GM18526 (cell line): Measurements from ENCODE around the gene TSPAN6.

Experiments
- POLR2A ChIP-seq: IDR thresholded peaks from 3 replicates; pipeline ENCODE4 v1.6.1; 2011; ENCODE audit not compliant: insufficient read length; ENCODE audit errors: extremely low read depth

Gene TSPAN6

GRCh38 chrX:100636321-100636991, at the start of gene TSPAN6:
TSPAN6 (minus strand) TSS chrX:100636806; CDS start chrX:100636694, 112 bp downstream.
- TF ChIP-seq POLR2A, result no peak

DNA sequence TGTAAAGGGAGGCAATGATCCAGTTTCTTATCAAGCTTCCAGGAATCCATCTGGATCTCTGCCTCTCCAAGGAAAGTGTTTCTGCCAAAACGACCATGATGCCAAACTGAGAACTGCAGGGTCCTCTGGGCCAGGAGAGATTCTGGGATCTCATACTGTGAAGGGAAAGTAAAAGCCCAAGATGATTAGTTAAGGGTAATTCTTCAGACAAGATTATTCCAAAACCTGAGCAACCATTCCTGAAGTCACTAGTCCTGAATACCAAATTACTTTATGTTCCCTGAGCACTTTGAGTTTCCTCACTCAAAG, 49.3 kb upstream of the TSPAN6 start:
- no peak for TF ChIP-seq POLR2A

- TF ChIP-seq POLR2A, result no peak
These were observed 48.8 kb upstream of the TSPAN6 start for GRCh38 chrX:100685284-100685996.

- no peak for TF ChIP-seq POLR2A
These were observed 46.3 kb upstream of the TSPAN6 start for GRCh38 chrX:100682939-100683338.

DNA sequence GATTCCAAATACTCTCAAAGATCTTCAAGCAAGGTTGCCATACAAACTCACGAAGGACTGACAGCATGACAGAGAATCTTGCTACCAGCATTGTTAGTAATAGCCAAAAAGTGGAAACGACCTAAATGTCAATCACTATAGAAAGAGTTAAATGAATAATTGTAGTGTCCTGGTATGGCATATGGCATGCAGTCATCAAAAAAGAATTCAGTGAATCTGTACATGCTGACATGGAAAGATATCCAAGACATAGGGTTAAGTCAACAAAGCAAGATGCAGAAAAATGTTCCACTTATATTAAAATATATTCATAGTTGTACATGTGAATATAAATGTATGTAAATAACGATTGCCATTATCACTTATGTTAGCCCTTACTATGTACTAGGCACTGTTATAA, 45.0 kb upstream of the TSPAN6 start:
- TF ChIP-seq POLR2A, result no peak

DNA sequence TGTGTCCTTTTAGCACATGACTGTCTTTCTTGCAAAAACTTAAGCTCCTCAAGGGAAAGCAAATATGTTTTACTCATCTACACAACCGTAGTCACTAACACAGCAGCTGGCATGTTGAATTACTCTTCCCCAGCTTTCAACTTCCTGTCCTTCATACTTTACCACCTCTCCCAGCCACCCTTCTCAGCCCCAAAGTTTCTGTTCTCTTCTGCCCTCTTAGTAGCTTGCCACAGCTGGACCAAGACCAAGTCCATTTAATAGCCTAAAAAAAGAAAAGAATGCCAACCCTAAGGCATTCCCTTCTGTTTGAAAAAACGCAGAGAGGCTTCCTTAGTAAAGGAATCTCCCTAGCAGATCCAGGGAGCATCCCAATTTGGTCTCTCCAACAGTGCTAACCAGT, 44.1 kb upstream of the TSPAN6 start:
- no peak for TF ChIP-seq POLR2A

DNA sequence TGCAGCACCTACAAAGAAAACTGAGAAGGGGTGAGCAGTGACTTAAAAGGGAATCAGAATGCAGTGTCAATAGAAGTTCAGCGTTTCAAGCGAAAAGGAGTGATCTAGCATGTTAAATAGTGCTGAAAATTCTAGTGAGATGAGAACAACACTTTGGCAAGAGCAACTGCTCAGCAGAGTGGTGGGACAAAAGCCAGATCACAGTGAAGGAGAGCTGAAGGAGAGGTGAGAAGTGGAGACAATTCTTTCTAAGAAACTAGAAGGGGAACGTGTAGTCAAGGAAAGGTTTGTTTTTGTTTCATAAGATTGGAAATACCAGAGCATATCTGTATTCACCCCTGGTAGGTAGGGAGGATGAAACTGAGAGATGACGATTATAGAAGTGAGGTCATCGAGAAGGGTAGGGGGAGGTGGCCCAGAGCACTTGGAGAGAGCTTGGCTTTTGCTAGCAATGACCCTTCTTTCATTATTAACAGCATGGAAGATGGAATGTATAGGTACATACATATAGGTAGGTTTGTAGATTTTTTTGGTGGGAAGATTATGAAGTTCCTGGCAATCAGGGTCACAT, 41.1 kb upstream of the TSPAN6 start:
- TF ChIP-seq POLR2A, result no peak

DNA sequence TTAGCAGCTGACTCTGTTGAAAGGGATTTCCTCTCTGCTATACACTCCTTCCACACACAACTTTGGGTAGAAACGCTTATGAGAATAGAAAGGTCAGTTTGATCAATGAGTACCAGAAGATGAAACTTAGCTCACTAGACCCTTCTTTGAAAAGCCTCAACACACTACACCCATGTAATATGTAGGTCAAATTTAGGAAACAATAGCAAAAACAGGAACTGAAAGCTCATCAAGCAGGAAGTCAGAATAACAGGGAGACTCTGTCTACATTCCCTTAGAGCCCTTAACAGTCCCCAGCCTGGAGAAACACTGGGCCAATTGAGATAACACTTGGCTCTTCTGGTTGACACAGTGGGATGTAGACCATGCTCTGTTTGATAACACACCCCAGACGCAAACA, 38.1 kb upstream of the TSPAN6 start:
- TF ChIP-seq POLR2A, result no peak

GRCh38 chrX:100673397-100673953, 36.9 kb upstream of the TSPAN6 start:
- TF ChIP-seq POLR2A, result no peak

GRCh38 chrX:100672966-100673365, 36.4 kb upstream of the TSPAN6 start:
- no peak for TF ChIP-seq POLR2A

DNA sequence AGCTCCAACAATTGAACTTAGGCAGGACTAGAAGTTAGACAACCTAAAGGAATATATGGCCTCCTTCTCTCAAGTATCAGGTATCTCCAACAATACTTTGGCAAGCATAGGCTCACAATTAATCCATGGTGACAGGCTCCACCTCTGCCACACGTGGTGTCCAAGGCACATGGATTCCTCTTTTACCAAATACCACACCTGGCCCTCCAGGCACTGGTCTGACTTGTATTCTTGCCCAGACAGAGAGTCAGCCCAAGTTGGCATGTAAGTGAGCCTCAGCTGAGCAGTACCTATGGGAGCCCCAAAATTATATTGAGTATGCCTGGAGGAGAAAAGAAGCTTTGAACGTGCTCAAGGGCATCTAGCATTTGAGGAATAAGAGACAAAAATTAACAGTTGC, 27.0 kb upstream of the TSPAN6 start:
- no peak for TF ChIP-seq POLR2A

- no peak for TF ChIP-seq POLR2A
These were observed 26.2 kb upstream of the TSPAN6 start for GRCh38 chrX:100662796-100663195.

GRCh38 chrX:100662170-100662569, 25.6 kb upstream of the TSPAN6 start:
- TF ChIP-seq POLR2A, result no peak

DNA sequence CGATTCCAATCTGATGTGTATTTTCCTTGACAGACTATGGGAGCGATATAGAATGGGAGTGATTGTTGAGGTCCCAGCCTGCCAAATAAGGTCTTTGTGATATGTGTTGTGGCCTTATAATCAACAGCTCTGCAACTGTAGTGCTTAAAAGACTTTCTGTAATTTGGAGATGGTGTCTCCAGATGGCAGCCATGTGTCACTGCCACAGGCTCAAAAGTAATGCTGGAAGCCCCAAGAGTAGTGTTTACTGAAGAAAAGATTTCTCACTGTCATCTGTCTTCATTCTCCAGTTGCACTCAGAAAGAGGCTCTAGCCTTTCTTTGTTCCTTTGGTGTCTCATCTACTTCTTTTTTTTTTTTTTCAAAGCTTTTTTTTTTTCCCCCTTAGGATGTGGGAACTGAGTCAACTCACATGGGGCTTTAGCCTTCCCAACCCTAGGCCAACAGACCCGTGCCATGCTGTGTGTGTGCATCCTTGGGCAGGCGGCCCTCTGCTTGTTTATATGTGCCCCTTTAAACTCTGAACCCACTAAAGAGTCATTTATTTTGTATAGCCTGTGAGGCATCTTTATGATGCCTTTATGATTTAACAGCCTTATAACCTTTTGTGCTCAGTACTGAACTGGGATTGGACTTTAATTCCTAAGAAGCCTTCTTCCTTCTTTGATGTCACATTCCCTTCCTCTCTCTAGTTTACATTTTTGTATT, 23.0 kb upstream of the TSPAN6 start:
- TF ChIP-seq POLR2A, result no peak

DNA sequence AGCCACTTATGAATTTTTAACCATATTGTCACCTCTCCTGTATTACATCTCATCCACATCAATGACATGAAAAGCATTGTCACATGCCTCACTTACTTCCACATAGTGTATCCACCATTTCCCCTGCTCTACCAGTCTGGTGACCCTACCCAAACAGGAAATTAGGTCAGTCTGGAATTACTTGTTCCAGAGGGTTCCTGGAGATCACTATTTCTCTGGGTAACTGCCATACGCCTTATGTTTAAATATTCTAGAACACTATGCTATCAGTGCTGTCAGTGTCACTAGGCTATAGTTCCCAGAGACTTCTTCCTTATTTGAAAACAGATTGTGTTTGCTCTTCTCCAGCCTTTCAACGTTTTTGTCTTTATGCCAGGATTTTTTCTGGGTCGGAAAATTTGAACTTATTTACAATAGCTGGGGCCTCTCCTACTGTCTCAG, 22.4 kb upstream of the TSPAN6 start:
- TF ChIP-seq POLR2A, result no peak

GRCh38 chrX:100654261-100654660, 17.7 kb upstream of the TSPAN6 start:
- TF ChIP-seq POLR2A, result no peak
